Vagina (tissue), 2 donors: ENCODE results near the gene FAM114A2. TPM values are rescaled to one million over a fixed set of nuclear protein-coding genes. Genes with fewer than 3 reads are reported as not detected.

Experiments used
- DNase-seq, 2 donors: peaks; one replicate each; pipeline ENCODE4 v3.0.0-alpha.2; 2017; ENCODE audit errors: extremely low spot score in 2 of 2
- H3K27ac ChIP-seq: fragments of 200-600 bp; sonication (generic); one replicate; pipeline ENCODE4 v1.5.1; 2019
- H3K27me3 ChIP-seq: fragments of 200-600 bp; sonication (generic); one replicate; pipeline ENCODE4 v1.5.1; 2019
- H3K36me3 ChIP-seq, 2 donors: fragments of 200-600 bp; sonication (generic); one replicate each; pipeline ENCODE4 v1.5.1; 2017 to 2019
- H3K4me1 ChIP-seq: fragments of 200-600 bp; sonication (generic); one replicate; pipeline ENCODE4 v1.5.1; 2019
- H3K4me3 ChIP-seq, 2 donors: fragments of 200-600 bp; sonication (generic); 1 replicate in 1 of 2; 2 replicates in 1 of 2; pipeline ENCODE4 v1.5.1; 2016 to 2019
- H3K9me3 ChIP-seq: fragments of 200-600 bp; sonication (generic); one replicate; pipeline ENCODE4 v1.5.1; 2019
- CTCF ChIP-seq, 3 experiments: fragments of 450-650 bp in 2 of 3; fragments of 200-600 bp in 1 of 3; sonication (generic) in 1 of 3; IDR thresholded peaks; one replicate each; pipeline ENCODE4 v1.5.1; 2017 to 2019; ENCODE audit warnings: antibody characterized with exemption in 3 of 3, mild to moderate bottlenecking in 2 of 3, moderate library complexity in 2 of 3
- POLR2A ChIP-seq, 2 donors: fragments of 450-650 bp; IDR thresholded peaks; one replicate each; pipeline ENCODE4 v1.6.1; 2017; ENCODE audit warnings: antibody characterized with exemption in 2 of 2, mild to moderate bottlenecking in 2 of 2, moderate library complexity in 2 of 2
- POLR2AphosphoS5 ChIP-seq, 2 donors: sonication (generic); formaldehyde crosslinking; IDR thresholded peaks; one replicate each; pipeline ENCODE4 v1.9.0; 2017; ENCODE audit warnings: antibody characterized with exemption in 2 of 2, mild to moderate bottlenecking in 2 of 2, low read depth in 1 of 2; ENCODE audit not compliant: insufficient read depth in 1 of 2
- intact Hi-C: fragments of 100-400 bp; cut with DNase I; formaldehyde crosslinking; loops from one replicate; pipeline ENCODE4 v1.15.1; 2023
- total RNA-seq: library from RNA; depleted of rRNA; stranded (reverse); fragments of >200 nt; gene quantifications from one replicate; pipeline ENCODE4 v1.2.3, GENCODE V29; 2016

Gene FAM114A2
- total RNA-seq, 1 donor from 2014 or later = 20.4 TPM

DNA sequence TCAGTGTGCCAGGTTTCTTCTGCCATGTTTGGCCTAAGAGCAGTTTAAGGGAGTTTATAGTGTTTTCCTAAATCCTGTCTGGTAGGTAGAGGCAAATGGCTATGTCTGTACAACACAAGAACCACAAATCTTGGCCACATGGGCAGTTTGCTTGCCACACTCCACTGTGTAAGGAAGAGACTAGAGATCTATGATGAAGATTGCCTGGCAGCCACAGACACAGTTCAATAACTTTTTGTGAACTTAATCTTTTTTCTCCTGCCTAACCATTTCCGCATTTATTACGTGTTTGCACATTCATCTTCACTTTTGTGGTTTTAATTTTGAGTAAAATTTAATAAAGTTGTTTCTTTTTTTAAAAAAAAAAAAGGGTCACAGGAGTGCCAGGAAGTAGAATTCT lies 5.9 kb upstream of the FAM114A2 start:
- peaks cover 37% of the 10 kb centered on the region for H3K4me1 ChIP-seq

GRCh38 chr5:154044099-154044498 lies 5.4 kb upstream of the FAM114A2 start:
- H3K27ac ChIP-seq = no peak overlapping the region
- no peak for DNase-seq
- no peaks in the 10 kb centered on the region for H3K36me3 ChIP-seq
- peaks cover 41% of the 10 kb centered on the region for H3K4me1 ChIP-seq
- no peak for TF ChIP-seq POLR2A (IDR thresholded peaks at IDR 0.05)
- TF ChIP-seq POLR2AphosphoS5 (IDR thresholded peaks at IDR 0.05; ENCODE audit: insufficient read depth in 1 of 2, low read depth in 1 of 2) = no peak
- TF ChIP-seq CTCF (IDR thresholded peaks at IDR 0.05) = no peak
- no peaks in the 10 kb centered on the region for H3K27me3 ChIP-seq
- H3K9me3 ChIP-seq = no peaks in the 10 kb centered on the region
- intact Hi-C loops = no loop called here
- H3K4me3 ChIP-seq = no peak overlapping the region

More for the DNA sequence above, 5.9 kb upstream of the FAM114A2 start:
- intact Hi-C loops = no loop called here
- no peak overlapping the region for H3K4me3 ChIP-seq
- H3K36me3 ChIP-seq = no peaks in the 10 kb centered on the region
- TF ChIP-seq CTCF (IDR thresholded peaks at IDR 0.05) = no peak
- no peak for TF ChIP-seq POLR2A (IDR thresholded peaks at IDR 0.05)
- no peak for TF ChIP-seq POLR2AphosphoS5 (IDR thresholded peaks at IDR 0.05; ENCODE audit: insufficient read depth in 1 of 2, low read depth in 1 of 2)
- no peaks in the 10 kb centered on the region for H3K9me3 ChIP-seq
- H3K27me3 ChIP-seq = no peaks in the 10 kb centered on the region
- no peak overlapping the region for H3K27ac ChIP-seq
- DNase-seq = no peak

- H3K4me1 ChIP-seq = peaks cover 46% of the 10 kb centered on the region
- TF ChIP-seq POLR2A (IDR thresholded peaks at IDR 0.05) (no peak), POLR2AphosphoS5 (IDR thresholded peaks at IDR 0.05; ENCODE audit: insufficient read depth in 1 of 2, low read depth in 1 of 2) (peak in 1 of 2 donors; percentile 82), CTCF (IDR thresholded peaks at IDR 0.05) (no peak)
- H3K36me3 ChIP-seq = no peaks in the 10 kb centered on the region
- H3K27ac ChIP-seq = no peak overlapping the region
- no peak overlapping the region for H3K4me3 ChIP-seq
- H3K9me3 ChIP-seq = no peaks in the 10 kb centered on the region
- H3K27me3 ChIP-seq = no peaks in the 10 kb centered on the region
- intact Hi-C loops = no loop called here
- no peak for DNase-seq
These were observed 4.1 kb upstream of the FAM114A2 start for GRCh38 chr5:154042766-154043165.

DNA sequence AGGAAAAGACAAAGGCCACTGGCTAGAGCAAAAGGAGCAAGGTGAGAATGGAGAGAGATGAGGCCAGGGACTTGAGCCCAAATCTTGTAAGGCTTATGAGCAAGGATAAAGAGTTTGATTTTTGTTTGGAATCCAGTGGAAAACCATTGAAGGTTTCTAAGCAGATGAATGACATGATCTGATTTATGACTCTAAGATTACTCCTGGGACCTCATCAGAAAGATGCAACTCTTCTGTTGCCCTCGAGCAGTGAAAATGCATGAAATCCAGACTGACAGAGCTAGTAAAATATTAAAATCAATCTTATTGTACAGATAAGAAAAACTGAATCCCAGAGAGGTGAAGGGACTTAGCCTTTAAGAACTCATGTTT lies 734 bp upstream of the FAM114A2 start:
- Histone ChIP-seq H3K9me3 (no peaks in the 10 kb centered on the region), H3K36me3 (no peaks in the 10 kb centered on the region), H3K27me3 (no peaks in the 10 kb centered on the region), H3K27ac (peak overlapping the region; percentile 79), H3K4me1 (peaks cover 40% of the 10 kb centered on the region), H3K4me3 (peak overlapping the region; percentile 83)
- intact Hi-C loops = no loop called here
- TF ChIP-seq CTCF (IDR thresholded peaks at IDR 0.05) = no peak
- TF ChIP-seq POLR2AphosphoS5 (IDR thresholded peaks at IDR 0.05; ENCODE audit: insufficient read depth in 1 of 2, low read depth in 1 of 2) = no peak
- DNase-seq = no peak

DNA sequence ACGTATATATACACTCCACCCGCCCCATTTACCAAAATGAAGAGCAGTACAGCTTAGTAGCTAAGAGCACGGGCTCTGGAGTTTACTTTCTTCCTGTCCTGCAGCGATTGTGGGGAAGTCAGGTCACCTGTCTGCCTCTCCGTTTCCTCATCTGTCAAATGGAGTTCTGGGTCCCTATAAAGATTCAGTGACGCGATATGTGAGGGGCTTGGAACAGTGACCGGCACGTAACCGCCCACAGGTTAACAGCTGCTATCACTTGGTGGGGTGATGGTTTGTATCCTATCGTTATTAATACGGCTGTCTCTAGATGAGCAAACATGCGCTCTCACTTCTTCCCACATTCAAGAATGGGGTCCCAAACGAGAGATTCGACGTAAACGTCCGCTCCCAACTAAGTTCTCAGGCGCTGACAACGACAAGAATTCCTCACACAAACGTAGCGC lies 426 bp downstream of the FAM114A2 start:
- DNase-seq = no peak
- no peaks in the 10 kb centered on the region for H3K9me3 ChIP-seq
- H3K4me3 ChIP-seq = peak overlapping the region; percentile 83
- H3K27ac ChIP-seq = peak overlapping the region; percentile 79
- intact Hi-C loops = no loop called here
- no peaks in the 10 kb centered on the region for H3K36me3 ChIP-seq
- H3K4me1 ChIP-seq = peaks cover 40% of the 10 kb centered on the region
- no peak for TF ChIP-seq POLR2AphosphoS5 (IDR thresholded peaks at IDR 0.05; ENCODE audit: insufficient read depth in 1 of 2, low read depth in 1 of 2)
- no peak for TF ChIP-seq POLR2A (IDR thresholded peaks at IDR 0.05)
- TF ChIP-seq CTCF (IDR thresholded peaks at IDR 0.05) = no peak
- no peaks in the 10 kb centered on the region for H3K27me3 ChIP-seq
